Transverse colon (tissue), 4 donors: ENCODE measurements around the gene TGFB1.

Experiments
- EP300 ChIP-seq: sonication (generic); formaldehyde crosslinking; IDR thresholded peaks from one replicate; pipeline ENCODE4 v1.6.1; 2017; ENCODE audit warnings: antibody characterized with exemption, low read depth
- POLR2A ChIP-seq: fragments of 450-650 bp; IDR thresholded peaks from one replicate; pipeline ENCODE4 v1.6.1; 2016; ENCODE audit warnings: antibody characterized with exemption, mild to moderate bottlenecking, moderate library complexity
- POLR2AphosphoS5 ChIP-seq, 3 donors: sonication (generic); formaldehyde crosslinking; IDR thresholded peaks; one replicate each; pipeline ENCODE4 v1.6.1; 2016; ENCODE audit warnings: antibody characterized with exemption in 3 of 3
- TF ChIP-seq, protein P1 (sequence below), 5 experiments: fragments of 200-600 bp in 3 of 5; fragments of 450-650 bp in 2 of 5; sonication (generic) in 3 of 5; IDR thresholded peaks; 1 replicate in 2 of 5; 2 replicates in 3 of 5; pipeline ENCODE4 v1.5.1; 2016 to 2017; ENCODE audit warnings: antibody characterized with exemption in 5 of 5, inconsistent platforms in 3 of 5, mild to moderate bottlenecking in 2 of 5, moderate library complexity in 1 of 5

DNA sequence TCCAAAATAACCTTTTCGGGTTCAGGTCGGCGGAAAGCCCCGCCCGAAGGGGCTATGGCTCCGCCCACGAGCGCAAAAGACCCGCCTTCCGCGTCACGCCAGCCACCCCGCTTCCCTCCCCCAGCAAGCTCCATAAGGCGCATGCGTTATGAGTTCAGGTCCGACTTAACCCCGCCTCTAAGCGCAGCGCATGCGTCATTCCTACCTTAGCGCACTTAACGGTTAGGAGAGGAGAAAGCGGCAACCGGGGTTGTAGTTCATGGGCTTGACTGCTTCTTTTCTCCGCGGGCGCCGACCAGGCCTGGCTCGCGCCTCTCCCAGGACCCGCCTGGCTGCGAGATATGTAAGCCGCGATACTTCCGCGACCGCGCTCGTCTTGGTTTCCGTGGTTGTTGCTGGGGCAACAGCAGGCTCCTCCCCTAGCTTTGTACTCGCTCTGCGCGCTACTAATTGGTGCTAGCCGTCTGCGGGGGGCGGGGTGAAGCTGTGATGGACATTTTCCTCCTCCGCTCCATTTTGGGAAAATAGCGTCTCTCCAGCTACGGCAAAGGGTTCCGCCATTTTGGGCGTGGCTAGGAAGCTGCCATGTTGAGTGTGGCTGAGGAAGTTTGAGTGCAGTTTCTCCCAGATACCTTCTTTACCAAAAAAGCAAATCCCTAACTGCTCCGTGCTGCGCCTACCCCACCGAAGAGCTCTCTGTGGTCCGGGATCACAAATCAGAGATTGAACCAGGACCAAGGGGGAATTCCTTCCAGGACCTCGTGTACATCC is 10.2 kb upstream of the TGFB1 start, which contains the start of gene B9D2:
- TF ChIP-seq, protein P1, sequence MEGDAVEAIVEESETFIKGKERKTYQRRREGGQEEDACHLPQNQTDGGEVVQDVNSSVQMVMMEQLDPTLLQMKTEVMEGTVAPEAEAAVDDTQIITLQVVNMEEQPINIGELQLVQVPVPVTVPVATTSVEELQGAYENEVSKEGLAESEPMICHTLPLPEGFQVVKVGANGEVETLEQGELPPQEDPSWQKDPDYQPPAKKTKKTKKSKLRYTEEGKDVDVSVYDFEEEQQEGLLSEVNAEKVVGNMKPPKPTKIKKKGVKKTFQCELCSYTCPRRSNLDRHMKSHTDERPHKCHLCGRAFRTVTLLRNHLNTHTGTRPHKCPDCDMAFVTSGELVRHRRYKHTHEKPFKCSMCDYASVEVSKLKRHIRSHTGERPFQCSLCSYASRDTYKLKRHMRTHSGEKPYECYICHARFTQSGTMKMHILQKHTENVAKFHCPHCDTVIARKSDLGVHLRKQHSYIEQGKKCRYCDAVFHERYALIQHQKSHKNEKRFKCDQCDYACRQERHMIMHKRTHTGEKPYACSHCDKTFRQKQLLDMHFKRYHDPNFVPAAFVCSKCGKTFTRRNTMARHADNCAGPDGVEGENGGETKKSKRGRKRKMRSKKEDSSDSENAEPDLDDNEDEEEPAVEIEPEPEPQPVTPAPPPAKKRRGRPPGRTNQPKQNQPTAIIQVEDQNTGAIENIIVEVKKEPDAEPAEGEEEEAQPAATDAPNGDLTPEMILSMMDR (IDR thresholded peaks at IDR 0.05) = peak in 1 of 5 experiments; percentile 13
- TF ChIP-seq POLR2AphosphoS5 (IDR thresholded peaks at IDR 0.05) (peak; percentile 6 to 73 (median 54)), EP300 (no peak), POLR2A (peak; percentile 69)
